Frontal cortex (tissue), 4 donors: ENCODE measurements around the gene PRDM10. TPM values are rescaled to one million over a fixed set of nuclear protein-coding genes. Genes with fewer than 3 reads are reported as not detected.

Source experiments
- DNase-seq, 2 donors: peaks; one replicate each; pipeline ENCODE4 v3.0.0; 2012; ENCODE audit warnings: low spot score in 2 of 2
- FAIRE-seq: peaks from 2 replicates; lab custom pipeline; 2012; peaks lifted over from hg19 to GRCh38; lab: Jason Lieb, UNC
- total RNA-seq: library from RNA; depleted of rRNA; stranded (reverse); fragments of >200 nt; gene quantifications from one replicate; pipeline ENCODE4 v1.2.3, GENCODE V29; 2014
- donor health status: control.
- donor health status: control.
- donor health status: control.

Gene PRDM10, protein sequence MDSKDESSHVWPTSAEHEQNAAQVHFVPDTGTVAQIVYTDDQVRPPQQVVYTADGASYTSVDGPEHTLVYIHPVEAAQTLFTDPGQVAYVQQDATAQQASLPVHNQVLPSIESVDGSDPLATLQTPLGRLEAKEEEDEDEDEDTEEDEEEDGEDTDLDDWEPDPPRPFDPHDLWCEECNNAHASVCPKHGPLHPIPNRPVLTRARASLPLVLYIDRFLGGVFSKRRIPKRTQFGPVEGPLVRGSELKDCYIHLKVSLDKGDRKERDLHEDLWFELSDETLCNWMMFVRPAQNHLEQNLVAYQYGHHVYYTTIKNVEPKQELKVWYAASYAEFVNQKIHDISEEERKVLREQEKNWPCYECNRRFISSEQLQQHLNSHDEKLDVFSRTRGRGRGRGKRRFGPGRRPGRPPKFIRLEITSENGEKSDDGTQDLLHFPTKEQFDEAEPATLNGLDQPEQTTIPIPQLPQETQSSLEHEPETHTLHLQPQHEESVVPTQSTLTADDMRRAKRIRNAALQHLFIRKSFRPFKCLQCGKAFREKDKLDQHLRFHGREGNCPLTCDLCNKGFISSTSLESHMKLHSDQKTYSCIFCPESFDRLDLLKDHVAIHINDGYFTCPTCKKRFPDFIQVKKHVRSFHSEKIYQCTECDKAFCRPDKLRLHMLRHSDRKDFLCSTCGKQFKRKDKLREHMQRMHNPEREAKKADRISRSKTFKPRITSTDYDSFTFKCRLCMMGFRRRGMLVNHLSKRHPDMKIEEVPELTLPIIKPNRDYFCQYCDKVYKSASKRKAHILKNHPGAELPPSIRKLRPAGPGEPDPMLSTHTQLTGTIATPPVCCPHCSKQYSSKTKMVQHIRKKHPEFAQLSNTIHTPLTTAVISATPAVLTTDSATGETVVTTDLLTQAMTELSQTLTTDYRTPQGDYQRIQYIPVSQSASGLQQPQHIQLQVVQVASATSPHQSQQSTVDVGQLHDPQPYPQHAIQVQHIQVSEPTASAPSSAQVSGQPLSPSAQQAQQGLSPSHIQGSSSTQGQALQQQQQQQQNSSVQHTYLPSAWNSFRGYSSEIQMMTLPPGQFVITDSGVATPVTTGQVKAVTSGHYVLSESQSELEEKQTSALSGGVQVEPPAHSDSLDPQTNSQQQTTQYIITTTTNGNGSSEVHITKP
- 11.4 TPM for total RNA-seq

DNA sequence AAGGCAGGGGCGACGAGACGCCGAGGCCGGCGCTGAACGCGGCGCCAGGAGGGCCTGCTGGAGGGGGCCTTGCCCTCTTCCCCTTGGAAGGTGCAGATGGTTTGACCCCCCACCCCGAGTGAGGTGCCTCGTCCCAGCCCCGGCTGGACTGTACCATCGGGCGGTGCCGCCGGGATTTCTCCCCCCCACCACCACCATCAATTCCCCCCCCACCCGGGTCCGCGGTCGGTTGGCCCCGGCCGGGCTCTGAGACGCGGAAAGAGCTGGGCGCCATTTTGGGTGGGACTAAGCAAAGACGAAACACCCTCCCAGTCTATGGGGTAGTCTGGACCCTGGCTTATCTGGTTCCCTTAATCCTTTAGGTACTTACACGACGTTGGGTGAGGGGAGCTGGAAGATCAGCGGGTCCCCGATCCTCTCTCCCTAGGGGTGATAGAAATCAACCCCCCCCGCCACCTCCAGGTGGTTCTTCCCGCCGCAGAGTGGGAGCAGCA lies at the start of gene PRDM10:
PRDM10 (minus strand) TSS at position 484 of the 494 bp plus-strand sequence. CDS start 41,871 bp downstream, outside the sequence.
- DNase-seq (peak; percentile 91 to 95), FAIRE-seq (no peak)

DNA sequence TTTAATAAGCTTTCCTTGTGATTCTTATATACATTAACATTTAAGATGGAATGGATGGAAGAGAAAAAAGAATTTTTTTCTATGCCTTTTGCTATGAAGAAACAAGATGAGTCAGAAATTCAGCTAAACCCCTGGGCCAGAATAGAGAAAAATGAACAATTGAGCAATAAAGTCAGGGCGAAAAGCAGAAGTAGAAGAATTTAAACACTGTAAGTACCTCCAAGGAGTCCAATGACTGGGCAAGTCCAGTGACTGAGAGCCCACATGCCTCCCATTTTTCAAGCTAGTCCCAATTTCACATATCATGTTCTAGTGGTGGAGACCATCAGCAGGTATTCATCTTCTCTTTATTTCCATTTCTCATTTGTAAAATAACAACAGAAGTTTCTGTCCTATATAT lies 48.4 kb upstream of the PRDM10 start:
- no peak for DNase-seq
- FAIRE-seq: no peak

DNA sequence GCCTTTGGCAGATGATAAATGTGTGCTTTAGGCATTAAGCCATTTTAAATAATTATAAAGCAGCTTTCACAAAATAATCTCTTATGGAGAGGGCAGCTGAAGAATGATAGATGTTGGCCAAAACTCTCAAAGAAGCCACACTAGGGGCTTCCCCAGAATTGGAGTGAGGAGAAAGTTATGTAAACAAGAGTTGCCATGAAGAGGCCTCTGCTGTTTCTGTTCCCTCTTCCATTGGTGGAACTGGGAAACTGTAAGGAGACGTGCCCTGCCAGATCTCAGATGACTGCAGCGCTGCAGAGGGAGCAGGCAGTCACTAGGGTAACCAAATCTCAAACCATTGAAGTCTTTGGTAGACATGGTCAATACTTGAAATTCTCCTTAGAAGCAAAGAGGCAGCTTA lies 47.6 kb upstream of the PRDM10 start:
- FAIRE-seq: no peak
- DNase-seq: no peak

DNA sequence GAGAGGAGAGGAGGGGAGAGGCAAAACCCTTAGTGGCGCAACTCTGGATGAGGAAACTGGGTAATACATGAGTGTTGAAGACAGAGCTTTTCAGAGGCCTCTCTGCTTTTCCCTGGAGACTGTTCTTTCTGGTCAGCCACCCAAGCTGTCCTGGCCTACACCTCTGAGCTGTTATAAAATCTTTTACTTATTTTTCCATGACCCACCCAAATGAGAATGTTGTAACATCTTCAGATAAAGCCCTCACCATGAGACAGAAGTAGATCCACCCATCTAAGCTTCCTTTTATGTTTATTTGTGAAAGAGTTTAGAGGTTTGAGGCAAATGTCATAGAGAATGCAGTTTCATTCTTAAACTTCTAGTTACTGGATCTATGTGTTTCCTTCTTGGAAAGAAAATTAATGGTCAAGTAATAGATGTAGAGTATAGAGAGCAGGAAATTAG lies 46.7 kb upstream of the PRDM10 start:
- no peak for DNase-seq
- no peak for FAIRE-seq

DNA sequence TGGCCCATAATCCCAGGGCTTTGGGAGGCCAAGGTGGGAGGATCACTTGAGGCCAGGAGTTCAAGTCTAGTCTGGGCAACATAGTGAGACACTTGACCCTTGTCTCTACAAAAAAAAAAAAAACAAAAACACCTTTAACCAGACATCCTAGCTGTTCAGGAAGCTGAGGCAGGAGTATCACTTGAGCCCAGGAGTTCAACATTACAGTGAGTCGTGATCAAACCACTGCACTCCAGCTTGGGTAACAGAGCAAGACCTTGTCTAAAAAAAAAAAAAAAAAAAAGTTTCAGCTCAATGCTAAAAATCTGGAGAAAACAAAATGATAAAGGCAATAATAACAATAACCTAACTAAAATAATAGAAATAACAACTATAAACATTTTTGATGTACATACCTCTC lies 44.5 kb upstream of the PRDM10 start:
- no peak for DNase-seq
- FAIRE-seq: no peak

DNA sequence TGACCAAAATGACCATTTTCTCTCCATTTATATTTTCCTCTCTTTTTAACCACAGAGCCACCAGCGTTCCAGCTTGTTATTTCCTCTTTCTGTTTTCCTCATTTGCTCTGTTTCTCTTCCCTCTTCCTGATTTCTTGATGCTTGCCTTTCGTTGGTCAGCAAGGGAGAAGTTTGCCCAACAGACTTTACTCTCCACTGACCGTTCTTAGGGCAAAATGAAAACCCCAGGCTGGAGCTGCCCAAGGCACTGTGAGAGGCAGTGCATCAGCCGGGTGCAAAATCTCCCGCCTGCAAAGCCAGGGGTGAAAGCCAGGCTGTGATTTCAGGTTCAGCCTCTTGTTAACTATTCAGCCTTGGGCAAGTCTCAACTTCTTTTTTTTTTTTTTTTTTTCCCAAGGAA lies 40.9 kb upstream of the PRDM10 start:
- no peak for FAIRE-seq
- DNase-seq: peak in 1 of 2 donors; percentile 51

DNA sequence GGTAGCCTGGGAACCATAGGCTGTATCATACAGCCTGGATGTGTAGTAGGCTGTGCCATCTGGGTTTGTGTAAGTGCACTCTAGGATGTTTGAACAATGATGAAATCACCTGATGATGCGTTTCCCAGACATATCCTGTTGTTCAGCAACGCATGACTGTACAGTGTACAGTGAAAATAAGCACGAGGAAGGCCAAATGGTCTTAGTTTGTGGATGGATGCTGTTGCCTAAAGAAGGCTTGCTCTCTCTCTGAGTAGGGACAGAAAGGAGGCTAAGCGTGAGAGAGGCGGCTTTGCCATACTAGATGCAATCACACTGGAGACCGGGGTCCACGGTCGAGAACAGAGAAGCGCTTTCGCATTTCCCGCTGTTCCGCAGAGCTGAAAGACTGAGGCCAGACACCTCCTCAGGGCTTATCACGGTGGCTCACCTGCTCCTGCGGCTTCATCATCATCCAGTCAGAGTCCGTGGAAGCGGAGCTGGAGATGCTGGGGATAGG lies 39.5 kb upstream of the PRDM10 start:
- no peak for FAIRE-seq
- no peak for DNase-seq

DNA sequence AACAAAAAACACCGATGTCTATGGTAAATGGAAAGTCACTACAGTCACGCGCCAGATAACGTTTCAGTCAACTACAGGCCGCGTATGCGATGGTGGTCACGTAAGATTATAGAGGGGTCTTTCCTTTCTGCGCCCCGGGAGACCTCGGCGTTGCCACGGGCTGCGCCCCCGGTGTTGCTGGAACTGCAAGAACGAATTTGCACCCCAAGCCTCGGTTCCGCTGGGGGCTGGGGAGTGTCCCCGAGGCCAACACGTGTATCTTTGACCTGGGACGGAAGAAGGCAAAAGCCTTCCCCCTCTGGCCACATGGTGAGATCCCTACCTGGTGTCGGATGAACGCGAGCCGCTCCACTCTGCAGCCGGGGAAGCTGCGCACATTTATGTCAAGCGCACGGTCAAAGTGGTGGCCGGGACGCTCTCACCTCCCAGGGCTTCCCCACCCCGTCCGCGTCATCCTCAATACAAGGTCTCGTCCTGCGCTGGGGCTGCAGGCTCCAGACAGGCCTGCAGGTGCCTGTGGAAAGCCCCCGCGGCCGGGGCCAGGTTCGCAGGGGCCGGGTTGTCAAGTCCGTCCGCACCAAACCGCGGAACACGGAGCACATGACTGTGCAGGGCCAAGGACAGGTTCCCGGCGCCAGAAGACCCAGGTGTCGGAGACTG lies 37.8 kb upstream of the PRDM10 start:
- DNase-seq (no peak), FAIRE-seq (no peak)

DNA sequence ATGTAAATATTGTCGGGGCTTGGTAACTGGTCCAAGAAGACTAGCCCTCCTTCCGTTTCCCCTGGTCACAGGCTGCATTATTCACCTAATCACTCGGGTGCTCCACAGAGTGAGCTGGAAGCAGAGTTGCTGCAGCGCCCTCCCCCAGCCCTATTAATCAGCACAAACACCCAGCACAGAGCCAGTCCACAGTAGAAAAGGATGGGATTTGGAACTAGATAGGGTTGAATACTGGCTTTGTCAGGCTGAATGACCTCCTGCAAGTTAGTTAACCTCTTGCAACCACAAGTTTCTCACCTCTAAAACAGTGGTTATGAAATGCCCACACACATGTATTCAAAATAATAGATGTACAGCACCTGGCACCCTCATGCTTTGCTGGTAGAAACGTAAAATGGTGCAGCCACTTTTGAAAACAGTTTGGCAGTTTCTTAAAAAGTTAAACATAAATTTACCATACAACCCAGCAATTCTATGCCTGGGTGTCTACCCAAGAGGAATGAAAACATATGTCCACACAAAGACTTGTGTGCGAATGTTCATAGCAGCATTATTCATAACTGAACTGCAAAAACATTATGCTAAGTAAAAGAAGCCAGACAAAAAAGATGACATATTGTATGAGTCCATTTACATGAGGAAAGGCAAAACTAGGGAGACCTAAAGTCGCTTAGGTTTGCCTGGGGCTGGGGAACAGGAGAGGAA lies 35.4 kb upstream of the PRDM10 start:
- no peak for DNase-seq
- no peak for FAIRE-seq

DNA sequence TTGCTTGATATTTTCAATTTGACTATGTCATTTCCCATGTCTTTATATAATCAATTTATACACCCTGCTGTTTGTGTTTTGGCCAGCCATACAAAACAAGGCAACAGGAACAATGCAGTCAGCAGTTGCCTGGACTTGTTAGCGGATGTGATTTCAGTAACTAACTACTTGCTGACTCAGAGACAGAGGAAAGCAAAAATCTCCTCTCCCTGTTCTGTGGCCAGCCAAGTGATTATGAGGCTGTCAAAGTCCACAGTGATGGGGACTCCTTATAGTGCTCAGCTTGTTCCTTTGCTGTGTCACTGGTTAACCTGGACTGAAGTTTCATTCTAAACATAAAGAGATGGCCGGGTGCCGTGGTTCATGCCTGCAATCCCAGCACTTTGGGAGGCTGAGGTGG lies 34.4 kb upstream of the PRDM10 start:
- no peak for FAIRE-seq
- DNase-seq: no peak

DNA sequence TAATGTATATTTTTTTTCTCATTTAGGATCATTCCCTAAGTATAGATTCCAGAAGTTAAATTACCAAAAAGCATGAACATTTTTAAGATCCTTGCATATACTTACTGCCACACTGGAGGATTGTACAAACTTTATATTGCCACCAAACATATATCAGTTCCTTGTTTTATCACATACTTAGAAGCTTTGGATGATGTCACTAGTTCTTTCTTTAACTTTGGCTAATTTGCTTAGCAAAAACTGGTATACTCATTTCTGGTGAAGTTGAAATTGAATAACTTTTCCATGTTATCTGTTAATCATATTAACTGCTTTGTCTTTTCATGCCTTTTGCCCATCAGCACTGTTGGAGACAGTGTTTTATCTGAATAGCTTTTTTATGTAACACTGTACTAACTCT lies 31.6 kb upstream of the PRDM10 start:
- DNase-seq (no peak), FAIRE-seq (no peak)

DNA sequence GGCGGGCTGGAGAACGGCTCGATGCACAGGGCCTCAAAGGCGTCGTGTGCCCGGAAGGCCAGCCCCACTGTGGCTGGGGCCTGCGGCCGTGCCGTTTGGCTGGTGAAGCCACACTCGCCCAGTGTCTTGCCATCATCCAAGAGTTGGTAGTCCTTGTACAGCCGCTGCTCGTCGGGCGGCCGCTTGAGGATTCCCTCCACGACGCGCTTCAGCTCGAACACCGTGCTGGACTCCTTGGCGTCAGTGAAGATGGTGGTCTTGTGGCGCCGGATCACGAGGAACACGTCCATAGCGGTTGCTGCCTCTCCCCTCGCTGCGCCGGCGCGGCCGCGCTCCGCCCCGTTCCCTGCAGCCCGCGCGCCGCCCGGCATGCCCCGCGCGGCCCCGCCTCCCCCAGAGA lies 30.3 kb upstream of the PRDM10 start:
- FAIRE-seq (no peak), DNase-seq (no peak)

DNA sequence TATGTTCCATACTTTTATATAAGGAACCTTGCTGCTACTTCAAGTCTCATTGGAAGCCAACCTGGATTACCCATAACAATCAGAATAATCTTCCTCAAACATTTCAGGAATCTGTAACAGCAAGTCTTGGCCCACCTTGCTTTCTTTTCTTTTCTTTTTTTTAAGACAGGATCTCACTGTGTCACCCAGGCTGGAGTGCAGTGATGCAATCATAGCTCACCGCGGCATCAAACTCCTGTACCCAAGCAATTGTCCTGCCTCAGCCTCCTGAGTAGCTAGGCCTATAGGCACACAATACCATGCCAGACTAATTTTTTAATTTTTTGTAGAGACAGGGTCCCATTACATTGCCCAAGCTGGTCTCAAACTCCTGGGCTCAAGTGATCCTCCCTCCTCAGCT lies 29.3 kb upstream of the PRDM10 start:
- FAIRE-seq: no peak
- no peak for DNase-seq

DNA sequence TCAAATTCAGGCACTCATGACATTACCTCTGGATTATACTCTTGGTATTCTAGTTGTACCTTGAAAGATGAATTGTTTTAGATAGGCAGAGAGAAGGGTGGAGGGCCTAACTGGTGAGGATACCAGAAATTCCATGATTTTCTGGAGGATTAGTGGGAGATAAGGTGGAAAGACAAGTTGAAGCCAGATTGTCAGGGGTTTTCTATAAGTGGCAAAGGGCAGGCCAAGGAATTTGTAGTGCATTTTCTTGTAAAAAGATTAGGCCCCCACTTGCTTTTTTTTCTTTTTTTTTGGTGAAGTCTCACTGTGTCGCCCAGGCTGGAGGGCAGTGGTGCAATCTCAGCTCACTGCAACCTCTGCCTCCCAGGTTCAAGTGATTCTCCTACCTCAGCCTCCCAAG lies 28.4 kb upstream of the PRDM10 start:
- FAIRE-seq (no peak), DNase-seq (no peak)

DNA sequence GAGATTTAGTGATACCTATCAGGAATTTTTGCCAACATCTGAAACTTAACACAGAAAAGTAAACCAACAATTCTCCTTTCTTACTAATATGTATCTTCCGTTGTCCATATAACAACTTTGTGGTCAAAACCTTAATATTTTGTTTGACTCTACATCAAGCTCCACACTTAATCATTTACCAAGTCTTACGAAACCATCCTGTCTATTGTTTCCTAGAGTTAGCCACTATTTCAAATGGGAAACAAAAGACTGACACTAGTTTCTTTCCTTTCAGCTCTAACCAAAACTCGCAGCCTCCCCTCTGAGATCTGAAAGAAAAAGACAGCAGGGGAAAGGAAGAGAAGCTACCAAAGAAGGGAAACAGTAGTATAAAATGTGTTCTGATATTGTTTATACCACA lies 26.5 kb upstream of the PRDM10 start:
- DNase-seq: no peak

DNA sequence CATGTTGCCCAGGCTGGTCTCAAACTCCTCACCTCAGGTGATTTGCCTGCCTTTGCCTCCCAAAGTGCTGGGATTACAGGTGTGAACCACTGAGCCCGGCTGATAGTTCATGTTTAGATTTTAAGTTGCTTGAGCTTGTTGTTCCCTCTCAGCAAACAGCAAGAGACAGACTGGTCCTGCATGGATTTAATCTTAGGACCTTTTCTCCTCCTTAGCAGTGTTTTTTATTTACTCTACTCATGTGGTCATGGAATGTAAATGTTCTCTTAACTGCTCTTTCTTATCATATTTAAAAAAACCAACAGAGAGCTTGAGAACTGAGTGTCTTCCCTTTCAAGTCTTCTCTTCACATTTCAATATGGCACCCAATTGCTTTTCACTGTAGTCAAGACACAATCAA lies 22.7 kb upstream of the PRDM10 start:
- no peak for DNase-seq
- FAIRE-seq: no peak

More for the DNA sequence above, 26.5 kb upstream of the PRDM10 start:
- FAIRE-seq: no peak

DNA sequence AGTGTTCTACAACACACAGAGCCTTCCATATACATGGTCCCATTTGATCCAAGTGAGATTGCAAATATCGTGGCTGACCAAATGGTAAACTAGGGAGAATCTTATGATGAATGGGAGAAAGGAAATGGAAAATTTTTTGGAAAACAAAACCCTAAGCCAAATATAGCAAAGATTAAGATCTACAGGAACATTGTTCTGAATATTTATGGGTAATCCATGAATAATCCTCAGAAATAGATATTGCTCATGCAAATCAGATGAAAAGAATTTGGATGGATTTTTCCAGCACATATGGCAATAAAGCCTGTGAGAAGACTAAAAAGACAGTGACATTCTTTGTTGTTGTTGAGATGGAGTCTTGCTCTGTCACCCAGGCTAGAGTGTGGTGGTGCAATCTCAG lies 21.7 kb upstream of the PRDM10 start:
- DNase-seq (no peak), FAIRE-seq (no peak)

DNA sequence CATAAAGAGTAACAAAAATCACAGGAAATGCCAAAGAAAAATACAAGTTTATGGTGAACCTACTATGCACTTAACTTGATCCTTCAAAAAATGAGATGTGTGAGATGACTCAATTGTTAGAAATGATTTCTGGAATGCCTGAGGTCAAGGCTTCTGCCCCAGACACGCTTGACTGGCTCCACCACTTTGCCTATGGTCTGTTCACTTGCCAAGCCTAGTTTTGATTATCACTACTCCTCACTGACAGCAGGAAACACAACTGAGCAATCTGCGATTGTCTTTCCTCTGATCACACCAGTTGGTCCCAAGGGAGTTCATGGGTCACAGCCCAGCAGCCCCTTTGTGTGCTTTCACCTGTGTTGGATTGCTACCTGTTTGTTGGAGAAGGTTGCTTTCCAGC lies 20.6 kb upstream of the PRDM10 start:
- FAIRE-seq (no peak), DNase-seq (no peak)

DNA sequence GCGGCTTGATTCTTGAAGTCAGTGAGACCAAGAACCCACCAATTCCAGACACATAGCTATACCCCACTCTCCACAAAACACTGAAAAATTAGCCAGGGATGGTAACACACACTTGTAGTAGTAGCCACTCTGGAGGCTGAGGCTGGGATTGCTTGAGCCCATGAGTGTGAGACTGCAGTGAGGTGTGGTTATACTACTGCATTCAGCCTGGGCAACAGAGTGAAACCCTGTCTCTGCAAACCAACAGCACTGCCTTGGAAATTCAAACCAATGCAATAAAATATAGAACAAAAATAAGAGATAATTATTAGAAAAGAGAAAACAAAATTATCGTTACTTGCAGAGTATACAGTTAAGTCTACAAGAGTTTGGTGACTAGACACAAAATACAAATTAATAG lies 20.2 kb upstream of the PRDM10 start:
- no peak for DNase-seq
- FAIRE-seq: no peak
